Measurements from ENCODE around the gene CSAG1.
"Not testable (repeated sequence)": the region's sequence is repeated elsewhere in the genome, so short reads cannot be mapped to it uniquely, and the experiment has no call there.

The CSAG1 gene

DNA sequence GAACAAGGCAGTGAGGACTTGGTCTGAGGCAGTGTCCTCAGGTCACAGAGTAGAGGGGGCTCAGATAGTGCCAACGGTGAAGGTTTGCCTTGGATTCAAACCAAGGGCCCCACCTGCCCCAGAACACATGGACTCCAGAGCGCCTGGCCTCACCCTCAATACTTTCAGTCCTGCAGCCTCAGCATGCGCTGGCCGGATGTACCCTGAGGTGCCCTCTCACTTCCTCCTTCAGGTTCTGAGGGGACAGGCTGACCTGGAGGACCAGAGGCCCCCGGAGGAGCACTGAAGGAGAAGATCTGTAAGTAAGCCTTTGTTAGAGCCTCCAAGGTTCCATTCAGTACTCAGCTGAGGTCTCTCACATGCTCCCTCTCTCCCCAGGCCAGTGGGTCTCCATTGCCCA, 33.1 kb downstream of the CSAG1 start:
- DNase-seq (ENCODE audit: low read depth in 2 of 3, low spot score in 1 of 3) = not testable (repeated sequence)

GRCh38 chrX:152697952-152698931, 35.3 kb downstream of the CSAG1 start, which contains the start of gene MAGEA3:
TSS of gene MAGEA3 (plus strand) at chrX:152698794. CDS start at chrX:152700833, 2,039 bp downstream.
- DNase-seq (ENCODE audit: low read depth in 2 of 3, low spot score in 1 of 3) = not testable (repeated sequence)

GRCh38 chrX:152681012-152681411, 52.5 kb downstream of the CSAG1 start:
- not testable (repeated sequence) for DNase-seq (ENCODE audit: low read depth in 2 of 3, low spot score in 1 of 3)
